NB4 (cell line): ENCODE measurements around the gene SH2B3.

ENCODE experiments used
- DNase-seq: peaks from one replicate; pipeline ENCODE4 v3.0.0; 2010; ENCODE audit warnings: low read depth
- H3K4me3 ChIP-seq: one replicate; pipeline ENCODE4 v1.5.1; 2011; ENCODE audit warnings: mild to moderate bottlenecking, low read depth, low read length, moderate library complexity
- CTCF ChIP-seq: IDR thresholded peaks from one replicate; pipeline ENCODE4 v1.5.1; 2012; ENCODE audit warnings: low read depth, low read length
- MYC ChIP-seq: IDR thresholded peaks from 2 replicates; pipeline ENCODE4 v1.6.1; 2011; ENCODE audit warnings: low read depth, low read length
- POLR2A ChIP-seq: IDR thresholded peaks from 2 replicates; pipeline ENCODE4 v1.6.1; 2011; ENCODE audit warnings: mild to moderate bottlenecking; ENCODE audit not compliant: insufficient read length; ENCODE audit errors: extremely low read depth
- TF ChIP-seq, protein P1 (sequence below): IDR thresholded peaks from 2 replicates; pipeline ENCODE4 v1.6.1; 2011; ENCODE audit warnings: low read depth, low read length

Gene SH2B3

GRCh38 chr12:111404362-111405148 is 1.2 kb upstream of the SH2B3 start:
- peak overlapping the region; percentile 63 for H3K4me3 ChIP-seq
- peak; percentile 68 for TF ChIP-seq MYC
- TF ChIP-seq CTCF: no peak
- TF ChIP-seq, protein P1, sequence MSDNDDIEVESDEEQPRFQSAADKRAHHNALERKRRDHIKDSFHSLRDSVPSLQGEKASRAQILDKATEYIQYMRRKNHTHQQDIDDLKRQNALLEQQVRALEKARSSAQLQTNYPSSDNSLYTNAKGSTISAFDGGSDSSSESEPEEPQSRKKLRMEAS: peak; percentile 63
- TF ChIP-seq POLR2A: no peak
- DNase-seq: peak; percentile 87

DNA sequence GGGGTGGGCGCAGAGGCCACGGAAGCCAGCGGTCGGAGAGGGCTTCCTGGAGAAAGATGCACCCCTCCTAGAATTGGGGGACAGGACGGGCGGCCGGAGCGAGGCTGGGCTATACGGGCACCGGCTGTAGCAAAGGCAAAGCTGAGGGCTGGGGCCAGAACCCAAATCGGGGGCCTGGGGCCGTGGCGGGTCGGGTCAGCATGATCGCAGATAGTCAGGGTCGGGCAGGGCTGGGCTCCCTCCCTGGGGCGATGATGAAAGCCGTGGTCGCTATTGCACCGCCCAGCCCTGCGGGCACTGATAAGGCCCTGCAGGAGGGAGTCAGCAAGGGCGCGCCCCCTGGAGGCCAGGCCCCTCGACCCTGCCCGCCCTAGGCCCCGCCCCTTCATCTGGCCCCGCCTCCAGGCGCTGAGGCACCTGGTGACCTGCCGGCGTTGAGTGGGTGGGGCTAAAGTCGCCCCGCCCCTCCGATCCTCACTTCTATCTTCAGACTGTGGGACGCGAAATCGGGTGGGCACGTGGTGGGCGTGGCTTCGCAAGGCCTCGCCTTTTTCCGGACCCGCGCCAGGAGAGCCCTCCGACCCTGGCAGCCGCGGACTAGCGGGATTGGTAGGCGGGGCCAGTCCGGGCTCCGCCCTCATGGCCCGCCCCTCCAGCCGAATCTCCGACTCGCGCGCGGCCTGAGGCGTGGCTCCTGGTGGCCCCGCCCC is 419 bp upstream of the SH2B3 start:
- H3K4me3 ChIP-seq: peak overlapping the region; percentile 63
- peak; percentile 99 for DNase-seq
- TF ChIP-seq MYC (peak; percentile 68), POLR2A (peak; percentile 51), CTCF (peak; percentile 50)
- TF ChIP-seq, protein P1: peak; percentile 95

DNA sequence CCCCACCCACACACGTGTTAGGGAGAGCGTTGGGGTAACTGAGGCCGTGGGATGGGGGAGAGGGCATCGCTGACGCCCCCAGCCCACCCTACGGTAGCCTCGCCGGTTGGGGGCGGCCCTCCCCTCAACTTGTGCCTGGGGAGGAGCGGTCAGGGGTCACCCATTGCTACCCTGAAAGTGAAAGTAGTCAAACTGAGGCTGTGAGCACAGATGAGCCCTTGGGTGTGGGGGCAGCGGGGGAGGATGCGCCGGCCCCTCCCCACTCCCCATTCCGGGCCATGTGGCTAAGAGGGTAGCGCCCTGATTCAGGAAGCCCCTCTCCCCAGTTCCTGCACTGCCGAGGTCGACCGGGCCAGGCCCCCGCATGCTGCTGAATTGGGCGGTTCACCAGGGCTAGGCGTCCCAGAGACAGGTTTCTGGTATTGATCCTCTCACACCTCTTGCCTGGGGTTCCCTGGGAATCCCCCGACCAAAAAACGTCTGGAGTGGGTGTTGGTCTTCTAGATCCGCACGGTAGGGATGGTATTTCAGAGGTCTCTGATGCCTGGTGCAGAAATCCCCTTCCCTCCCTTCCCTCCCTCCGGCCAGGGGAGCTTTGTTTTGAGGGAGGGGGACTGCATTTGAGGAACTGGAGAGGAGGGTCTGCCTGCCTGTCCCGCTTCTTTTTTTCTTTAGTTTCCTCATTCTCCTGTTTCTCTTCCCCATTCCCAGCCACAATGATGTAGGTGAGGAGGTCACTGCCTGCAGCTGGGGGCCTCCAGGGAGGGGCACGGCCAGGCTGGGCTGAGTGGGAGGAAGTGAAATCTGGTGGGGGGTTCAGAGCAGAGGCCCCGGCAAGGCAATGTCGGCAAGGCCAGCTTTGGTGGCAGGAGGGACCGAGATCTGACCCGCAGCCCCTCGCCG is 1.0 kb downstream of the SH2B3 start:
- peak; percentile 90 for DNase-seq
- TF ChIP-seq MYC (peak; percentile 77), CTCF (no peak), POLR2A (no peak)
- TF ChIP-seq, protein P1: peak; percentile 48; the same call in 1 of the 2 replicates
- peak overlapping the region; percentile 93 for H3K4me3 ChIP-seq

DNA sequence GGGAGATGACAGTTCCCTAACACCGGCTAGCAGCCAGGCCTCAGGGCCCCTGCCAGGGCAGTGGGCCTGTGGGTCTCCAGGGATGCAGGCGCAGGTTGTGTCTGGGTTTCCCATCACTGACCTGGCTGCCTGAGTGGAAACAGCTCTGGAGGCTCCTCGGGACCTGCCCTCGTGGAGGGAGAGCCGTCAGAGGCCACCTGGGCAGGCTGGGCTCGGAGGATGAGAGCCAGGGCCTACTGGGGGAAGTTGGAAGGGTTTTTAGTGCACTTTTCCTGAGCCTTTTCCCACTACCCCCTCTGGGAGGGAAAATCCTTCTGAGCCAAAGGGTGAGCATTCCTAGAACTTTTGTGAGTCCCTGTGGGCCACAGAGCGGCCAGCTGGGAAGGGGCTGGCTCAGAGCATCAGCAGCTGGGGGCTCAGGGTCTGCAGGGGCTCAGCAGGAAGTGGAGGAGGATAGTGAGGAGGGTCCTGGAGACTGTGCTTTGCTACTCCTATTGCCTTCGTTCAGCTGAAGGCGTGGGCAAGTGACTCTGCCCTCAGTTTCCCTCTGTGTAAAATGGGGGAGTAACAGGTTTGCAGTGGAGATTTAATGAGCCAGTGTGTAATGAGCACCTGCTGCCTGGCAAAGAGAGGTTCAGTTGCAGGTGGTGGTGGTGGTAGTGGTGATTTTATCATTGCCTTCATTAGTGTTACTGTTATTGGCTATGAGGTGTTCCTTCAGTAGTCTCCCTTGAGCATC is 1.8 kb downstream of the SH2B3 start:
- peak overlapping the region; percentile 93 for H3K4me3 ChIP-seq
- no peak for DNase-seq
- no peak for TF ChIP-seq CTCF
- TF ChIP-seq, protein P1: no peak
- no peak for TF ChIP-seq MYC
- TF ChIP-seq POLR2A: no peak

DNA sequence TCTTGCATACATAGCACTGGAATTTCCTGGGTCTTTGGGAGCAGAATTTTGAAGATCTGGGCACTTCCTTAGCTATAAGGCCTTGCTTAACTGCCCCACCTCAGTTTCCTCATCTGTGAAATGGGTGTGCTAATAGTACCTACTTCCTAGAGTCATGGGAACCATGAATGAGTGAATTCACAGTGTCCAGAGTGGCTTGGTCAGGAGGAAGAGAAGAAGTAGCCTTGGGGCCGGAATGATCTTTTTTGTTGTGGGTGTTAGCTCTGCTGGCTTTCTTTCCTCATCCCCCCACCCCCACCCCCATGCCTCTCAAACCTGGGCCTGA is 2.4 kb downstream of the SH2B3 start:
- no peak for TF ChIP-seq MYC
- TF ChIP-seq CTCF: no peak
- TF ChIP-seq POLR2A: no peak
- TF ChIP-seq, protein P1: no peak
- peak overlapping the region; percentile 93 for H3K4me3 ChIP-seq
- no peak for DNase-seq
